RCC 7860 (cell line): Measurements from ENCODE around the gene ANKS3.
A peak's percentile ranks its signal among the peaks of the same experiment; 100 is the strongest.

ENCODE experiments used
- DNase-seq: peaks from one replicate; pipeline ENCODE4 v3.0.0-alpha.2; 2015; ENCODE audit warnings: low spot score
- FAIRE-seq: peaks from 2 replicates; lab custom pipeline; 2012; peaks lifted over from hg19 to GRCh38; lab: Jason Lieb, UNC

Gene ANKS3

GRCh38 chr16:4728676-4729075, 5.4 kb downstream of the ANKS3 start:
- DNase-seq: no peak
- FAIRE-seq: no peak

- FAIRE-seq: no peak
- DNase-seq: no peak
Measured at GRCh38 chr16:4726616-4727015, 7.5 kb downstream of the ANKS3 start.

GRCh38 chr16:4724661-4725270, 9.3 kb downstream of the ANKS3 start:
- DNase-seq (no peak), FAIRE-seq (no peak)

GRCh38 chr16:4723071-4723767, 10.9 kb downstream of the ANKS3 start:
- FAIRE-seq (no peak), DNase-seq (no peak)

- no peak for DNase-seq
- FAIRE-seq: no peak
Measured at GRCh38 chr16:4718466-4718865, 15.6 kb downstream of the ANKS3 start.

GRCh38 chr16:4714996-4715395, 19.1 kb downstream of the ANKS3 start:
- no peak for DNase-seq
- FAIRE-seq: no peak

GRCh38 chr16:4713663-4714501, 20.2 kb downstream of the ANKS3 start:
- FAIRE-seq: no peak
- no peak for DNase-seq

GRCh38 chr16:4709481-4709880, 24.6 kb downstream of the ANKS3 start:
- DNase-seq: no peak

GRCh38 chr16:4706871-4707270, 27.2 kb downstream of the ANKS3 start:
- DNase-seq (no peak), FAIRE-seq (no peak)

More at GRCh38 chr16:4709481-4709880, 24.6 kb downstream of the ANKS3 start:
- FAIRE-seq: no peak

- DNase-seq (no peak), FAIRE-seq (no peak)
Measured at GRCh38 chr16:4704913-4705312, 29.2 kb downstream of the ANKS3 start.

- no peak for DNase-seq
- FAIRE-seq: no peak
Measured at GRCh38 chr16:4704491-4704890, 29.6 kb downstream of the ANKS3 start.

- FAIRE-seq: no peak
- DNase-seq: no peak
Measured at GRCh38 chr16:4703906-4704305, 30.2 kb downstream of the ANKS3 start.

GRCh38 chr16:4702466-4702808, 31.6 kb downstream of the ANKS3 start:
- DNase-seq (peak; percentile 69), FAIRE-seq (peak; percentile 88)

- DNase-seq: no peak
- no peak for FAIRE-seq
Measured at GRCh38 chr16:4701791-4702465, 32.1 kb downstream of the ANKS3 start.

GRCh38 chr16:4700997-4701743, 32.9 kb downstream of the ANKS3 start:
- DNase-seq: no peak

GRCh38 chr16:4700380-4700996, 33.6 kb downstream of the ANKS3 start:
- FAIRE-seq (no peak), DNase-seq (no peak)

More at GRCh38 chr16:4700997-4701743, 32.9 kb downstream of the ANKS3 start:
- no peak for FAIRE-seq

- DNase-seq (no peak), FAIRE-seq (no peak)
Measured at GRCh38 chr16:4699046-4699556, 35.0 kb downstream of the ANKS3 start.

- FAIRE-seq (no peak), DNase-seq (no peak)
Measured at GRCh38 chr16:4698321-4699045, 35.6 kb downstream of the ANKS3 start.

GRCh38 chr16:4697848-4698291, 36.2 kb downstream of the ANKS3 start:
- no peak for DNase-seq
- FAIRE-seq: no peak
